DMS153 (cell line): ENCODE measurements around the gene SERTAD2.

Experiments used
- DNase-seq: peaks from one replicate; lab custom pipeline; 2025; lab: John Stamatoyannopoulos, UW

The SERTAD2 gene

DNA sequence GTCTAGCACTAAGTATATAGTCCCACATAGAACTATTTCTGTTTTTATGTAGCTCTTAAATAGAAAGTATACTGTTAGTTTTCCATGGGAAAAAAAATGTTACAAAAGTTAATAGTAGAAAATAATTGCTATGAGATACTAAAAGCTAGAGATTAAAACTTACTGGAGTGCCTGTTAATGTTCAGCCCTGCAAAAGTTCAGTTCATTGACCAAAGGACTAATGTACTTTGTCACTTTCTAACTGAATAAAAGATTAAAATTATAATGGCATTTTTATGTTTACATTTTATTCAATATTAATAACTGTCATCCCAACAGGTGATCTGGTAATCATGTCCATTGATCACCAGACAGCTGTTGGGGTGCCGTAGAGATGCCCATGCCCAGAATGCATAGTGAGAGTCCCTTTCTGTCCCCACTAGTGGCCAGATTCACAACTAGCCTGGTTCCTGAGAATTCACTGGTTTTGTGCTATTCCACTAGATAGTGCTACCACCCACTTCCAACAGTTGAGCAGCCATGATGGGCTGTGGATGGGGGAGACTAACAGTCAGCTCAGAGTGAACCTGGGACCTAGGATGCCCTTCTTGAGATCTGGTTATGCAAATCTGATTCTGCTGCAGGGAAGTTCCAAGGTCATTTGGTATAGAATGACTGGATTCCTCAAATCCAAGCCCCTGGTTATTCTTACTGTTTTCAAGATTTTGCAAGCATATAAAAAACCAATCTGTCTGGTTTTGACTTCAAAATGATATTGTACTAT is 71.8 kb downstream of the SERTAD2 start:
- no peak for DNase-seq
